Duodenal mucosa (tissue), 2 donors: ENCODE measurements around the gene FAM13A.

Experiments
- H3K27ac ChIP-seq: one replicate; pipeline ENCODE4 v1.7.0; 2013; ENCODE audit warnings: low read depth, low read length
- H3K27me3 ChIP-seq, 2 donors: one replicate each; pipeline ENCODE4 v1.7.0; 2013; ENCODE audit warnings: low read length in 2 of 2, control low read depth in 1 of 2; ENCODE audit not compliant: insufficient read depth in 2 of 2, control insufficient read depth in 1 of 2
- H3K36me3 ChIP-seq, 2 donors: one replicate each; pipeline ENCODE4 v1.7.0; 2013; ENCODE audit warnings: low read length in 2 of 2, control low read depth in 1 of 2; ENCODE audit not compliant: insufficient read depth in 2 of 2, control insufficient read depth in 1 of 2
- H3K4me1 ChIP-seq, 2 donors: one replicate each; pipeline ENCODE4 v1.7.0; 2013; ENCODE audit warnings: low read length in 2 of 2, control low read depth in 1 of 2; ENCODE audit not compliant: insufficient read depth in 2 of 2, control insufficient read depth in 1 of 2
- H3K4me3 ChIP-seq, 2 donors: one replicate each; pipeline ENCODE4 v1.7.0; 2013; ENCODE audit warnings: low read length in 2 of 2, low read depth in 1 of 2
- H3K9ac ChIP-seq, 2 donors: one replicate each; pipeline ENCODE4 v1.7.0; 2013; ENCODE audit warnings: low read length in 2 of 2, low read depth in 1 of 2
- H3K9me3 ChIP-seq, 2 donors: one replicate each; pipeline ENCODE4 v1.7.0; 2013; ENCODE audit warnings: low read length in 2 of 2, control low read depth in 1 of 2; ENCODE audit not compliant: control insufficient read depth in 1 of 2

Gene FAM13A

GRCh38 chr4:88985088-88985773, 71.8 kb downstream of the FAM13A start:
- Histone ChIP-seq H3K27ac (no peak overlapping the region), H3K27me3 (no peaks in the 10 kb centered on the region)

DNA sequence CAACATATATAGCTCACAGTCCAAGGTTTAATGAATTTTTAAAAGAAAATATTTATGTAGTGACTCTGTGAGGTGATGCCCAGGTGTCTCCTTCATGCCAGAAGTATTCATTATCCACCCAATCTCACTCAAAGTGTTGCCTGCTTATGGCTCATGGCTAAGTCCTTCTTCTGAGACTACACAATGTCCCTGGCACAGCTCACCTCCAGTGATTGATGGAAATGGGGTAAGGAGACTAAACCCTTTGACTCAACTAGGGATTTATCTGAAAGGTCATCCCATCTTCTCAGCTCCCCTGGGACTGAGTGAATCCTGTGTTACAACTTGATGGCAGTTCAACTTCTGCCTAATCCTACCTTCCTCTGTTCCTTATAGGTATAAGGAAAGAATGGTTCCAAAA, 74.2 kb downstream of the FAM13A start:
- Histone ChIP-seq H3K27ac (no peak overlapping the region), H3K27me3 (no peaks in the 10 kb centered on the region), H3K9ac (no peak overlapping the region)

More at GRCh38 chr4:88985088-88985773, 71.8 kb downstream of the FAM13A start:
- no peak overlapping the region for H3K9ac ChIP-seq
- H3K4me1 ChIP-seq, result no peaks in the 10 kb centered on the region
- no peaks in the 10 kb centered on the region for H3K36me3 ChIP-seq
- no peak overlapping the region for H3K4me3 ChIP-seq
- no peaks in the 10 kb centered on the region for H3K9me3 ChIP-seq

GRCh38 chr4:88981993-88982392, 75.0 kb downstream of the FAM13A start:
- Histone ChIP-seq H3K9ac (no peak overlapping the region), H3K27ac (no peak overlapping the region), H3K27me3 (no peaks in the 10 kb centered on the region), H3K4me1 (no peaks in the 10 kb centered on the region), H3K4me3 (no peak overlapping the region), H3K36me3 (no peaks in the 10 kb centered on the region), H3K9me3 (no peaks in the 10 kb centered on the region)

More for the DNA sequence above, 74.2 kb downstream of the FAM13A start:
- H3K4me1 ChIP-seq, result no peaks in the 10 kb centered on the region
- H3K4me3 ChIP-seq, result no peak overlapping the region
- no peaks in the 10 kb centered on the region for H3K9me3 ChIP-seq
- no peaks in the 10 kb centered on the region for H3K36me3 ChIP-seq

DNA sequence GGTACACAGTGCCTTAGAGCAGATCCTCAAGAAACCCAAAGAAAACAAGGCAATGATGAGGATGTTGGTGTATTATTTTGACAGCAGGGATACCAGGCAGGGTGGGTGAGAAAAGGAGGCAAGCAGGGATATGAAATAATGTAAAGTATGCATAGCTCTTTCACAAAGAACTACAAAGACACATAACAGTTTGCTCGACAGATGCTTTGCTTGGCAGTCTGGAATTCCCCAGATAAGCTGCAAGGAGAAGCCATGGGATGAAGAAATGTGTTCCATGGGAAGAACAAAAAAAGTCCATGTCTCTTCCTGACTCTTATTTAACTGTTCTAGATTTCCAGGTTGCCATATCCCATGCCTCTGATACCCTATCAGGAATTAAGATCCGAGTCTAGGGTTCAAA, 75.4 kb downstream of the FAM13A start:
- no peaks in the 10 kb centered on the region for H3K4me1 ChIP-seq
- no peaks in the 10 kb centered on the region for H3K27me3 ChIP-seq
- no peaks in the 10 kb centered on the region for H3K9me3 ChIP-seq
- H3K9ac ChIP-seq, result no peak overlapping the region
- no peak overlapping the region for H3K27ac ChIP-seq
- no peaks in the 10 kb centered on the region for H3K36me3 ChIP-seq
- no peak overlapping the region for H3K4me3 ChIP-seq

GRCh38 chr4:88979276-88979675, 77.7 kb downstream of the FAM13A start:
- no peaks in the 10 kb centered on the region for H3K36me3 ChIP-seq
- H3K9me3 ChIP-seq, result no peaks in the 10 kb centered on the region
- H3K4me3 ChIP-seq, result no peak overlapping the region
- H3K27me3 ChIP-seq, result no peaks in the 10 kb centered on the region
- H3K4me1 ChIP-seq, result no peaks in the 10 kb centered on the region
- H3K27ac ChIP-seq, result no peak overlapping the region
- H3K9ac ChIP-seq, result no peak overlapping the region

DNA sequence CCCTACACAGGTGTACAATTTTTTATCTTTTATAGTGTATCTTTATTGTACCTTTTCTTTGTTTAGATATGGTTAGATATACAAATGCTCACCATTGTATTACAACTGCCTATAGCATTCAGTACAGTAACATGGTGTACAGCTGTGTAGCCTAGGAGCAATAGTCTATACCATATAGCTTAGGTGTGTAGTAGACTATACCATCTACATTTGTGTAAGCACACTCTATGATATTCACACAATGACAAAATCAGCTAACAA, 80.3 kb downstream of the FAM13A start:
- Histone ChIP-seq H3K9me3 (no peaks in the 10 kb centered on the region), H3K4me3 (no peak overlapping the region), H3K36me3 (no peaks in the 10 kb centered on the region), H3K27me3 (no peaks in the 10 kb centered on the region), H3K9ac (no peak overlapping the region), H3K4me1 (no peaks in the 10 kb centered on the region), H3K27ac (no peak overlapping the region)

DNA sequence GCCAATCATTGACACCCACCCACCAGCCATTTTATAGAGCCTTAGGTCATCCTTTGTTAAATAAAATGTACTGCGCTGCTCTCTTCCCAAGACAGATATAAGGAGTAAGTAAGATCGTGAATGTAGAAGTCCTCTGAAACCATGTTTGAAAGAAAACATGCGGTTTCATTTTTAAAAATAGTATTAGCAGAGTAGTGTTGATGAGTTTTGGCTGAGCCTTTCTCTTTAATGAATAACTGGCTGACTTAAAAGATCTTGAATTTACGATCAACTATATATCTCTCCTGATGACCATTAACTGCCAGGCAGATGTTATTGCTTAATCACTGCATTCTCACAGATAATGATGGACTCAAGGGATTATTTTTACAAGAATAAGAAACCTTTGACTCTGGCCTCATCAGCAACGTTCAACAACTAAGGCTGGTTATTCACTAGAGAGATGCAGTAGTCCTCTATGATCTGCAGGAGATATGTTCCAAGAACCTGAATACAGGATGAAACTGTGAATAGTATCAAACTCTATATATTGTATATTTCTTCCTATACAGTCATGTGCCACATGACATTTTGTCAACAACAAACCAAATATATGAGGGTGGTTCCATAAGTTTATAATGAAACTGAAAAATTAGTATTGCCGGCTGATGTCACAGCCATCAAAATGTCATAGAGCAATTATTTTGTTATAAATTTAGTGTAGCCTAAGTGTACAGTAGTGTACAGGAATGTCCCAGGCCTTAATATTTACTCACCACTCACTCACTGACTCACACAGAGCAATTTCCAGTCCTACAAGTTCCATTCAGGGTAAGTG, 80.8 kb downstream of the FAM13A start:
- H3K36me3 ChIP-seq, result no peaks in the 10 kb centered on the region
- no peaks in the 10 kb centered on the region for H3K27me3 ChIP-seq
- H3K9ac ChIP-seq, result no peak overlapping the region
- no peak overlapping the region for H3K27ac ChIP-seq
- H3K9me3 ChIP-seq, result no peaks in the 10 kb centered on the region
- no peak overlapping the region for H3K4me3 ChIP-seq
- no peaks in the 10 kb centered on the region for H3K4me1 ChIP-seq

- H3K4me1 ChIP-seq, result peaks cover 0 to 20% of the 10 kb centered on the region in 2 donors
- H3K9me3 ChIP-seq, result no peaks in the 10 kb centered on the region
- H3K36me3 ChIP-seq, result no peaks in the 10 kb centered on the region
- no peak overlapping the region for H3K4me3 ChIP-seq
- H3K27me3 ChIP-seq, result no peaks in the 10 kb centered on the region
- no peak overlapping the region for H3K9ac ChIP-seq
- H3K27ac ChIP-seq, result no peak overlapping the region
These were observed 85.4 kb downstream of the FAM13A start for GRCh38 chr4:88971536-88971935.

DNA sequence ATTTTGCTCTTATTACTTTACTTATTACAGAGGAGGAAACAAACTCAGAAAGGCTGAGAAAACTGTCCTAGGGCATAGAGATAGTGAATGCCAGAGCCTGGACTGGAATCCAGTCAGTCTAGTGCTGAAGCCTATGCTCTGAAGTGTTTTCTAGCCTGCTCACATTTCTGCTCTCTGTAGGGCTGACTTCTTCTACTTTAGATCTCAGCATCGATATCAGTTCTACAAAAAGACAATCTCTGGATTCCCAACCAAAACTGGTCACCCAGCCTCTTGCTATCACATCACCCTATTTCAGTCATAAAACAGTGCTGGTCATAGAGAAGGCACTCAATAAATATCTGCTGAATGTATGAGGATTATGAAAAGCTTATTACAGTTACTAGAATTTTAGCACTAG, 87.2 kb downstream of the FAM13A start:
- Histone ChIP-seq H3K36me3 (no peaks in the 10 kb centered on the region), H3K4me1 (peaks cover 0 to 20% of the 10 kb centered on the region in 2 donors), H3K27me3 (no peaks in the 10 kb centered on the region), H3K4me3 (no peak overlapping the region), H3K9ac (no peak overlapping the region), H3K27ac (no peak overlapping the region), H3K9me3 (no peaks in the 10 kb centered on the region)

DNA sequence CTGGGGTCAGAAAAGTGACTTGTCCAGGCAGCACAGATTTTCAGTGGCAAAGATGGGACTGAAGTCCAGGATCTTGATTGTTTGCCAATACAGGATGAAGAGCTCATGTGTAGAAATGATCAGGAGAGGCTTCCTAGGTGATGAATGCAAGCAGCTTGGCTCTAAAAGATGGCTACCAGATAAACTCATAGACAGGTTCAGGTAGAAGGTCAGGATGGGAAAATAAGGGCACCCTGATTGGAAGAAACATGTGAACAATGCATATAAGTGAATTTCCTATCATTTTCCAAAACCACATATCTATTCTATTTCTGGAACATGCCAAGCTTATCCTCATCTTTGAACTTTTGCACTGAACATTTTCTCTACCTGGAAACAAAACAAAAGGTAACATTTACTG, 87.7 kb downstream of the FAM13A start:
- H3K9me3 ChIP-seq, result no peaks in the 10 kb centered on the region
- no peak overlapping the region for H3K4me3 ChIP-seq
- H3K27ac ChIP-seq, result no peak overlapping the region
- no peaks in the 10 kb centered on the region for H3K36me3 ChIP-seq
- H3K9ac ChIP-seq, result no peak overlapping the region
- peaks cover 0 to 20% of the 10 kb centered on the region in 2 donors for H3K4me1 ChIP-seq
- no peaks in the 10 kb centered on the region for H3K27me3 ChIP-seq
